ENCODE data around the gene SERTAD3.

GRCh38 chr19:40457953-40458596 is 13.9 kb upstream of the SERTAD3 start:
- TF ChIP-seq CTCF (conservative IDR thresholded peaks at IDR 0.05; ENCODE audit: low read depth, low read length) (no peak), EZH2 (IDR thresholded peaks at IDR 0.05; ENCODE audit: borderline replicate concordance, low read depth, low read length, poor library complexity, severe bottlenecking) (no peak)

Data from A673 (cell line).